ENCODE data around the gene FAM228A. TPM values are rescaled to one million over a fixed set of nuclear protein-coding genes. Genes with fewer than 3 reads are reported as not detected.

FAM228A gene
- total RNA-seq = 0.98 TPM in 1 of 2 replicates, not detected in the other

DNA sequence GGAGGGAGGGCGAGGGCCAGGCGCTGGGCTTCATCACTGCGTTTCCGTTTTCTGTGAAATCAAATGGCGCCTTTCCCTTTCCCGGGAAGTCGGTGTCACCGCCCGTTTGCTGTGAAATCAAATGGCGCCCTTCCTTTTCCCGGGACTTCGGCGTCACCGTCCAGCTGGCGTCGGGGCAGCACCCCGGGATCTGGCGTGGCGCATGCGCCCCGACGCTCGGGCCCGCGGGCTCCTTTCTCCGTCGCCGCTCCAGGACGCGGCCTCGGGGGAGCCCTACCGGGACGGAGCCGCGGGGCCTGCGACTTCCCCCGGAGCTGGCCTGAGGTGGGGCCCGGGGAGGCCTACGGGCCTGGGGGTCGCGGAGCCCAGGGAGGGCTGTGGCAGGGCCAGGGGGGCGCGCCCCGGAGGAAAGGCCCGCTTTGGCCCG lies at the start of gene FAM228A:
Gene FAM228A, plus strand, starts transcription at position 203 of the 427 bp plus-strand sequence. CDS start 428 bp downstream, outside the sequence.

Other genes starting within 250 kb of the FAM228A start
- 11.7 and 13.2 TPM in 2 replicates for gene ATAD2B, start 247.9 kb upstream of the FAM228A start, total RNA-seq
- 4.8 and 9.6 TPM in 2 replicates for gene UBXN2A, start 234.6 kb upstream of the FAM228A start, total RNA-seq
- under 0.01 and 0.37 TPM in 2 replicates for gene MFSD2B, start 165.0 kb upstream of the FAM228A start, total RNA-seq
- gene WDCP, start 127.7 kb upstream of the FAM228A start, total RNA-seq = 8.1 and 12.7 TPM in 2 replicates
- 4.4 and 5.3 TPM in 2 replicates for gene FKBP1B, start 125.3 kb upstream of the FAM228A start, total RNA-seq
- gene SF3B6, start 98.7 kb upstream of the FAM228A start, total RNA-seq = 98.3 and 164 TPM in 2 replicates
- gene TP53I3, start 90.2 kb upstream of the FAM228A start, total RNA-seq = 23.9 and 40.4 TPM in 2 replicates
- 0.78 TPM in 1 of 2 replicates, not detected in the other for gene PFN4, start 51.7 kb upstream of the FAM228A start, total RNA-seq
- 3.9 and 5.1 TPM in 2 replicates for gene FAM228B, start 51.6 kb upstream of the FAM228A start, total RNA-seq
- 18.4 and 23.3 TPM in 2 replicates for gene ITSN2, start 185.5 kb downstream of the FAM228A start, total RNA-seq